HL-60 (cell line): Measurements from ENCODE around the gene PPP2R3A.

Experiments
- DNase-seq, 2 experiments: peaks; one replicate each; pipeline ENCODE4 v3.0.0-alpha.2; 2010 to 2020; ENCODE audit warnings: low read depth in 1 of 2, low spot score in 1 of 2
- H3K27ac ChIP-seq: fragments of 250-450 bp; sonication (Bioruptor Pico); replicated peaks from 2 replicates; pipeline ENCODE4 v1.5.1; 2020; ENCODE audit warnings: mild to moderate bottlenecking, moderate library complexity
- H3K27me3 ChIP-seq: fragments of 250-450 bp; sonication (Bioruptor Pico); 2 replicates; pipeline ENCODE4 v1.5.1; 2021; ENCODE audit warnings: mild to moderate bottlenecking, moderate library complexity; ENCODE audit not compliant: insufficient read depth, poor library complexity, severe bottlenecking
- H3K4me3 ChIP-seq: replicated peaks from 2 replicates; pipeline ENCODE4 v1.5.1; 2011; ENCODE audit warnings: mild to moderate bottlenecking, control low read depth, low read length; ENCODE audit not compliant: insufficient read depth
- GABPA ChIP-seq: IDR thresholded peaks from 2 replicates; pipeline ENCODE4 v1.6.1; 2012; ENCODE audit warnings: low read depth
- POLR2AphosphoS5 ChIP-seq: IDR thresholded peaks from 2 replicates; pipeline ENCODE4 v1.6.1; 2012; ENCODE audit warnings: low read depth
- REST ChIP-seq: IDR thresholded peaks from 2 replicates; pipeline ENCODE4 v1.6.1; 2012; ENCODE audit warnings: low read depth; ENCODE audit not compliant: insufficient replicate concordance
- SPI1 ChIP-seq: IDR thresholded peaks from 2 replicates; pipeline ENCODE4 v1.6.1; 2012; ENCODE audit warnings: low read depth, mild to moderate bottlenecking, borderline replicate concordance
- TF ChIP-seq, protein P1 (sequence below): IDR thresholded peaks from one replicate; pipeline ENCODE4 v1.5.1; 2011; ENCODE audit warnings: low read length, control low read depth, inconsistent platforms; ENCODE audit not compliant: insufficient read depth

Gene PPP2R3A

DNA sequence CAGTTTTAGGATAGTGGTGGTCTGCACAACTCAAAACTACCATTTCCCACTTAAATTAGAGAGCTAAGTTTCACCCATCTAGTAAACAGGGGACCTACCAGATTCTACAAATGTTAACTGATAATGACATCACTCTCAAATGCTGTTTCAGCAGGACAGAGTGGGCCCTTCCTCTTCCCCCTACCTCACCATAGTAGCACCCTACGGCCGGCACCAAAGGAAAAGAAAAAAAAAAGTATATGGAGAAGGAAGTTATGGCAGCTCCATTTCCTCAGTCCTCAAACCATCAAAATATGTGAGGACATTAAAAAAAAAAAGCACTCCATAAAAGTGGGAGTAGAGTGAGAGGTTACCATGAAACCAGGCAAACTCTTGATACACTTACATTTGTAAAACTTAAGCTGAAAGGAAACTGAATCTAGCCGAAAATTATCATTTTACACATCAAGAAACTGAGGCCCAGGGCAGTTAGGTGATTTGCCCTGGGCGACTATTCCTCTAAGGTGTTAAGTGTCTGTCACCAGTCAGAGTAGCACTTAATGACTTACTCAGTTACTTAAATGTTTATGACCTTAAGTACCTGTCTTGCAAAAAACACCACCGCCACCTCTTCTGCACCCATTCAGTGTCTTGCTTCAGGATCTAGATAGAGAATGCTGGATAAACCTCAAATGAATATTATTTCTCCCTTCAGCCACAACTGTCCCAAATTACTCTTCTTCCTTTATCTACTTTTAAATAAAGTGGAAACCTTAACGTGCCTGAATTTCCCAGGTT lies 227.9 kb downstream of the PPP2R3A start:
- DNase-seq = peak in 1 of 2 experiments; percentile 52
- peak; percentile 61; the same call in 1 of the 2 replicates for TF ChIP-seq SPI1
- no peak for TF ChIP-seq GABPA
- peak overlapping the region; percentile 98 for H3K27ac ChIP-seq
- no peaks in the 10 kb centered on the region for H3K27me3 ChIP-seq
- H3K4me3 ChIP-seq = peak overlapping the region; percentile 67

GRCh38 chr3:136194409-136195257 lies 229.1 kb downstream of the PPP2R3A start:
- peak overlapping the region; percentile 98 for H3K27ac ChIP-seq
- TF ChIP-seq POLR2AphosphoS5 = peak; percentile 77
- TF ChIP-seq, protein P1, sequence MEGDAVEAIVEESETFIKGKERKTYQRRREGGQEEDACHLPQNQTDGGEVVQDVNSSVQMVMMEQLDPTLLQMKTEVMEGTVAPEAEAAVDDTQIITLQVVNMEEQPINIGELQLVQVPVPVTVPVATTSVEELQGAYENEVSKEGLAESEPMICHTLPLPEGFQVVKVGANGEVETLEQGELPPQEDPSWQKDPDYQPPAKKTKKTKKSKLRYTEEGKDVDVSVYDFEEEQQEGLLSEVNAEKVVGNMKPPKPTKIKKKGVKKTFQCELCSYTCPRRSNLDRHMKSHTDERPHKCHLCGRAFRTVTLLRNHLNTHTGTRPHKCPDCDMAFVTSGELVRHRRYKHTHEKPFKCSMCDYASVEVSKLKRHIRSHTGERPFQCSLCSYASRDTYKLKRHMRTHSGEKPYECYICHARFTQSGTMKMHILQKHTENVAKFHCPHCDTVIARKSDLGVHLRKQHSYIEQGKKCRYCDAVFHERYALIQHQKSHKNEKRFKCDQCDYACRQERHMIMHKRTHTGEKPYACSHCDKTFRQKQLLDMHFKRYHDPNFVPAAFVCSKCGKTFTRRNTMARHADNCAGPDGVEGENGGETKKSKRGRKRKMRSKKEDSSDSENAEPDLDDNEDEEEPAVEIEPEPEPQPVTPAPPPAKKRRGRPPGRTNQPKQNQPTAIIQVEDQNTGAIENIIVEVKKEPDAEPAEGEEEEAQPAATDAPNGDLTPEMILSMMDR = no peak
- peak; percentile 73; the same call in 1 of the 2 replicates for TF ChIP-seq SPI1
- peak; percentile 31 for TF ChIP-seq REST
- no peaks in the 10 kb centered on the region for H3K27me3 ChIP-seq
- DNase-seq = peak in 1 of 2 experiments; percentile 89
- peak overlapping the region; percentile 67 for H3K4me3 ChIP-seq

- peak; percentile 77 for TF ChIP-seq SPI1
- TF ChIP-seq REST = no peak
- peak; percentile 54; the same call in 1 of the 2 replicates for TF ChIP-seq POLR2AphosphoS5
- H3K27me3 ChIP-seq = no peaks in the 10 kb centered on the region
- H3K27ac ChIP-seq = peak overlapping the region; percentile 98
- H3K4me3 ChIP-seq = peak overlapping the region; percentile 67
- DNase-seq = peak; percentile 65 to 73
Measured at GRCh38 chr3:136195258-136196063, 229.9 kb downstream of the PPP2R3A start.

DNA sequence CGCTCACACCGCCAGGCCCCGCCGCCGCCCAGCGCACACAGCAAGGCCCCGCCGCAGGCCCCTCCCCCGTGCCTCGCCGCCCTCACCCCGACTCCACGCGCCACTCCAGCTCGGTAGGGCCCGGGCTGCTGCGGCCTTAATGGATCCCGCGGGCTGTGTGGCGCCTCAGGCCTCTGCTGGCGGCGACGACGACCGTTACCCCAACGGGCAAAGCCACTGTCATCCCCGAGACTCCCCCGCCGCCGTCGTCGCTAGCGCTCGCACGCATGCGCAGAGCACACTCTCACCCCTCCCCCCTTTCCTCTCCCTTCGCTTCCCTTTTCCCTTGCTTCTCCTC lies 230.5 kb downstream of the PPP2R3A start, which contains the start of gene MSL2:
Gene MSL2 (minus strand): TSS at position 272 of the 337 bp plus-strand sequence. CDS start 1,222 bp downstream, outside the sequence.
- no peak for TF ChIP-seq GABPA
- TF ChIP-seq, protein P1 = no peak
- peak; percentile 84 for TF ChIP-seq SPI1
- Histone ChIP-seq H3K27me3 (no peaks in the 10 kb centered on the region), H3K27ac (peak within 1 kb of the TSS; percentile 98), H3K4me3 (peak within 1 kb of the TSS; percentile 67)
- no peak for DNase-seq
